OCI-LY1 (cell line): ENCODE measurements around the gene CUX1.

Source experiments
- H2AFZ ChIP-seq: fragments of 200-600 bp; sonication (generic), shearing (Covaris generic); 2 replicates; pipeline ENCODE4 v1.6.0; 2014; ENCODE audit warnings: antibody characterized with exemption, mild to moderate bottlenecking, low read length
- H3F3A ChIP-seq: fragments of 200-600 bp; sonication (generic), shearing (Covaris generic); 2 replicates; pipeline ENCODE4 v1.6.0; 2014; ENCODE audit warnings: mild to moderate bottlenecking, antibody characterized with exemption, low read length, moderate library complexity; ENCODE audit not compliant: insufficient read depth
- H3K27ac ChIP-seq: fragments of 200-600 bp; sonication (generic); 2 replicates; pipeline ENCODE4 v1.5.1; 2014; ENCODE audit warnings: low read length, mixed run types, mild to moderate bottlenecking, low read depth; ENCODE audit not compliant: poor library complexity, severe bottlenecking
- H3K27me3 ChIP-seq: fragments of 200-600 bp; sonication (generic); 2 replicates; pipeline ENCODE4 v1.6.0; 2014; ENCODE audit warnings: antibody characterized with exemption, mild to moderate bottlenecking, low read length, moderate library complexity; ENCODE audit not compliant: insufficient read depth
- H3K36me3 ChIP-seq: fragments of 200-600 bp; sonication (generic); 2 replicates; pipeline ENCODE4 v1.6.1; 2014; ENCODE audit warnings: mild to moderate bottlenecking, antibody characterized with exemption, low read length, moderate library complexity, mixed read lengths; ENCODE audit not compliant: insufficient read depth
- H3K4me1 ChIP-seq: fragments of 200-600 bp; sonication (generic); 2 replicates; pipeline ENCODE4 v1.5.1; 2014; ENCODE audit warnings: mild to moderate bottlenecking, low read length, moderate library complexity; ENCODE audit not compliant: insufficient read depth, severe bottlenecking
- H3K4me2 ChIP-seq: fragments of 200-600 bp; sonication (generic), shearing (Covaris generic); 2 replicates; pipeline ENCODE4 v1.6.1; 2014; ENCODE audit warnings: low read length
- H3K4me3 ChIP-seq: fragments of 200-600 bp; sonication (generic); 2 replicates; pipeline ENCODE4 v1.5.1; 2014; ENCODE audit warnings: low read length, low read depth, mild to moderate bottlenecking, mixed read lengths; ENCODE audit not compliant: poor library complexity, severe bottlenecking
- H3K79me2 ChIP-seq: fragments of 200-600 bp; shearing (Covaris generic); 2 replicates; pipeline ENCODE4 v1.6.1; 2016; ENCODE audit warnings: mixed run types, low read length, mixed read lengths; ENCODE audit not compliant: insufficient read depth
- H3K9ac ChIP-seq: fragments of 200-600 bp; sonication (generic), shearing (Covaris generic); 2 replicates; pipeline ENCODE4 v1.6.1; 2014; ENCODE audit warnings: mild to moderate bottlenecking, low read length, mixed read lengths
- H3K9me2 ChIP-seq: fragments of 200-600 bp; sonication (generic), shearing (Covaris generic); 2 replicates; pipeline ENCODE4 v1.6.1; 2014; ENCODE audit warnings: low read depth, mild to moderate bottlenecking, low read length, mixed read lengths
- H3K9me3 ChIP-seq: fragments of 200-600 bp; shearing (Covaris generic); 2 replicates; pipeline ENCODE4 v1.6.1; 2014; ENCODE audit warnings: low read length, mixed read lengths
- H4K20me1 ChIP-seq: fragments of 200-600 bp; sonication (generic), shearing (Covaris generic); 2 replicates; pipeline ENCODE4 v1.6.0; 2016; ENCODE audit warnings: mild to moderate bottlenecking, low read length; ENCODE audit not compliant: insufficient read depth
- EZH2 ChIP-seq: fragments of 200-600 bp; sonication (generic), shearing (Covaris generic); IDR thresholded peaks from 2 replicates; pipeline ENCODE4 v1.8.0; 2017; ENCODE audit warnings: borderline replicate concordance, mixed run types, mild to moderate bottlenecking, antibody characterized with exemption, low read length, moderate library complexity, mixed read lengths
- TF ChIP-seq, protein P1 (sequence below): fragments of 200-600 bp; sonication (generic), shearing (Covaris generic); IDR thresholded peaks from 2 replicates; pipeline ENCODE4 v1.5.1; 2017; ENCODE audit warnings: mild to moderate bottlenecking, antibody characterized with exemption, low read length, moderate library complexity, mixed read lengths

Gene CUX1, protein sequence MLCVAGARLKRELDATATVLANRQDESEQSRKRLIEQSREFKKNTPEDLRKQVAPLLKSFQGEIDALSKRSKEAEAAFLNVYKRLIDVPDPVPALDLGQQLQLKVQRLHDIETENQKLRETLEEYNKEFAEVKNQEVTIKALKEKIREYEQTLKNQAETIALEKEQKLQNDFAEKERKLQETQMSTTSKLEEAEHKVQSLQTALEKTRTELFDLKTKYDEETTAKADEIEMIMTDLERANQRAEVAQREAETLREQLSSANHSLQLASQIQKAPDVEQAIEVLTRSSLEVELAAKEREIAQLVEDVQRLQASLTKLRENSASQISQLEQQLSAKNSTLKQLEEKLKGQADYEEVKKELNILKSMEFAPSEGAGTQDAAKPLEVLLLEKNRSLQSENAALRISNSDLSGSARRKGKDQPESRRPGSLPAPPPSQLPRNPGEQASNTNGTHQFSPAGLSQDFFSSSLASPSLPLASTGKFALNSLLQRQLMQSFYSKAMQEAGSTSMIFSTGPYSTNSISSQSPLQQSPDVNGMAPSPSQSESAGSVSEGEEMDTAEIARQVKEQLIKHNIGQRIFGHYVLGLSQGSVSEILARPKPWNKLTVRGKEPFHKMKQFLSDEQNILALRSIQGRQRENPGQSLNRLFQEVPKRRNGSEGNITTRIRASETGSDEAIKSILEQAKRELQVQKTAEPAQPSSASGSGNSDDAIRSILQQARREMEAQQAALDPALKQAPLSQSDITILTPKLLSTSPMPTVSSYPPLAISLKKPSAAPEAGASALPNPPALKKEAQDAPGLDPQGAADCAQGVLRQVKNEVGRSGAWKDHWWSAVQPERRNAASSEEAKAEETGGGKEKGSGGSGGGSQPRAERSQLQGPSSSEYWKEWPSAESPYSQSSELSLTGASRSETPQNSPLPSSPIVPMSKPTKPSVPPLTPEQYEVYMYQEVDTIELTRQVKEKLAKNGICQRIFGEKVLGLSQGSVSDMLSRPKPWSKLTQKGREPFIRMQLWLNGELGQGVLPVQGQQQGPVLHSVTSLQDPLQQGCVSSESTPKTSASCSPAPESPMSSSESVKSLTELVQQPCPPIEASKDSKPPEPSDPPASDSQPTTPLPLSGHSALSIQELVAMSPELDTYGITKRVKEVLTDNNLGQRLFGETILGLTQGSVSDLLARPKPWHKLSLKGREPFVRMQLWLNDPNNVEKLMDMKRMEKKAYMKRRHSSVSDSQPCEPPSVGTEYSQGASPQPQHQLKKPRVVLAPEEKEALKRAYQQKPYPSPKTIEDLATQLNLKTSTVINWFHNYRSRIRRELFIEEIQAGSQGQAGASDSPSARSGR (N-terminal part only)

DNA sequence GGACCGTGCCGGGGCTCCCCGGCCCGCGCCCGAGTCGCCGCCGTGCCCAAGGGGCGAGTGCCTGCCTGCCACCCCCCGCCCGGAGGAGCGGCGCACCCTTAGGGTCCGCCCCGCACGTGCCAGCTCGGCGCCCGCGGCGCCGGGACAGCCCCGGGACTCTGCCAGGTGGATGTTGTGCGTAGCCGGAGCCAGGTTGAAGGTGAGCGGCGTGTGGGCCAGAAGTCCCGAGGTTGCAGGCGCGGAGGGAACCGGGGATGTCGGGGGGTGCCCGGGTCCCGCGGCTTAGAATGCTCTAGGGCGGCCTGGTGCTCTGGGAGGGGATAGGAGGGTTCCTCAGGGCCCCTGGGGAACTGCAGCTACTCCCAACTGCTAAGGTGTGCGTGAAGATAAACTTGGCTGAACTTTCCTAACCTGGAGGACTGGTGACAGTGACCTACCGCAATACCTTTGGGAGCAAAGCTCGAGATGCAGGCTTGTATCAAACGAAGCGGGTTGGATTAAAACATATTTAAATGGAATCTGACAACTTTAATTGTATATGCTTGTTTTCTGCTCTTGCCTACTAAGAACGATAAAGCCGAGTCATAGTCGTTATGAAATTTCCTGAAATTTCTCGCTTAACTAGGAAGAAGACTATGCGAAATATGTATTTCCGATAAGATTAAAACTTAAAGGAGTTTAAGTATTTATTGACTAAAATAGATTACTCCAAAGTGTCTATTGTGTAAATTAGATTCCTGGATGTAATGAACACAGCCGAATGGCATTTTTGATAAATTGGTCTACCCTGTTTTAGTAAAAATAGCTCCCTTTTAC lies at the start of gene CUX1:
CUX1 (plus strand) TSS at position 156 of the 816 bp plus-strand sequence; CDS start at position 170, 14 bp downstream.
- Histone ChIP-seq H3K9me3 (no peaks in the 10 kb centered on the region), H2AFZ (no peak within 1 kb of the TSS), H3K27me3 (no peaks in the 10 kb centered on the region), H3K4me2 (peak within 1 kb of the TSS; percentile 91), H4K20me1 (no peaks in the 10 kb centered on the region), H3K4me1 (peaks cover 73% of the 10 kb centered on the region), H3K79me2 (peaks cover 56% of the 10 kb centered on the region), H3F3A (peaks cover 6% of the 10 kb centered on the region; the same call in 1 of the 2 replicates), H3K36me3 (peaks cover 28% of the 10 kb centered on the region; the same call in 1 of the 2 replicates), H3K9ac (peak within 1 kb of the TSS; percentile 93), H3K4me3 (peak within 1 kb of the TSS; percentile 85), H3K27ac (peak within 1 kb of the TSS; percentile 86), H3K9me2 (no peaks in the 10 kb centered on the region)
- TF ChIP-seq EZH2, result no peak
- TF ChIP-seq, protein P1, sequence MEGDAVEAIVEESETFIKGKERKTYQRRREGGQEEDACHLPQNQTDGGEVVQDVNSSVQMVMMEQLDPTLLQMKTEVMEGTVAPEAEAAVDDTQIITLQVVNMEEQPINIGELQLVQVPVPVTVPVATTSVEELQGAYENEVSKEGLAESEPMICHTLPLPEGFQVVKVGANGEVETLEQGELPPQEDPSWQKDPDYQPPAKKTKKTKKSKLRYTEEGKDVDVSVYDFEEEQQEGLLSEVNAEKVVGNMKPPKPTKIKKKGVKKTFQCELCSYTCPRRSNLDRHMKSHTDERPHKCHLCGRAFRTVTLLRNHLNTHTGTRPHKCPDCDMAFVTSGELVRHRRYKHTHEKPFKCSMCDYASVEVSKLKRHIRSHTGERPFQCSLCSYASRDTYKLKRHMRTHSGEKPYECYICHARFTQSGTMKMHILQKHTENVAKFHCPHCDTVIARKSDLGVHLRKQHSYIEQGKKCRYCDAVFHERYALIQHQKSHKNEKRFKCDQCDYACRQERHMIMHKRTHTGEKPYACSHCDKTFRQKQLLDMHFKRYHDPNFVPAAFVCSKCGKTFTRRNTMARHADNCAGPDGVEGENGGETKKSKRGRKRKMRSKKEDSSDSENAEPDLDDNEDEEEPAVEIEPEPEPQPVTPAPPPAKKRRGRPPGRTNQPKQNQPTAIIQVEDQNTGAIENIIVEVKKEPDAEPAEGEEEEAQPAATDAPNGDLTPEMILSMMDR, result no peak

DNA sequence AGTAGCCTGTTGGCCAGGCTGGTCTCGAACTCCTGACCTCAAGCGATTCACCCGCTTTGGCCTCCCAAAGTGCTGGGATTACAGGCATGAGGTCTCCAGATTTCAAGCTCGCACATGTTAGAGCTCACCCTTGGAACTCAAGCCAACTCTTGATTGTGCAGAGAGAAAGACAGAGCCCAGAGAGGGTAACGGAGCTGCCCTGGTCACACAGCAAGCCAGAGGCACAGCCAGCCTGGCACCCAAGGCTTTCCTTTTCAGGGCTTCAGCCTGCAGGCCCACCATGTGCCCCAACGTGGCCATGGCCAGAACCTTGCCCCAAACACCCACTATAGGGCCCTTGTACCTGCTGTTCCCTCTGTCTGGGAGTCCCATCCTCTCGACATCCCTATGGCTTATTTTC lies 49.1 kb upstream of the CUX1 start:
- Histone ChIP-seq H3K4me2 (no peak overlapping the region), H3K9ac (no peak overlapping the region), H3K79me2 (no peaks in the 10 kb centered on the region), H3K27me3 (peaks cover 5% of the 10 kb centered on the region; the same call in 1 of the 2 replicates), H2AFZ (no peak overlapping the region), H3F3A (no peaks in the 10 kb centered on the region), H3K36me3 (no peaks in the 10 kb centered on the region), H3K27ac (no peak overlapping the region), H3K9me3 (no peaks in the 10 kb centered on the region), H4K20me1 (no peaks in the 10 kb centered on the region), H3K4me3 (no peak overlapping the region), H3K9me2 (no peaks in the 10 kb centered on the region), H3K4me1 (no peaks in the 10 kb centered on the region)
- TF ChIP-seq EZH2, result no peak
- TF ChIP-seq, protein P1, result no peak
